GM18502 (cell line): Measurements from ENCODE around the gene TBC1D3.
"Not testable (repeated sequence)": the region's sequence is repeated elsewhere in the genome, so short reads cannot be mapped to it uniquely, and the experiment has no call there.

ENCODE experiments used
- ATAC-seq: cut with Tn5 transposase; IDR thresholded peaks from one replicate; pipeline ENCODE4 v1.9.1; 2021; ENCODE audit warnings: mild to moderate bottlenecking; ENCODE audit not compliant: unreplicated experiment, poor library complexity

Gene TBC1D3

GRCh38 chr17:38192455-38192854 is at the start of gene TBC1D3:
Gene TBC1D3 (minus strand): TSS chr17:38192555. CDS start chr17:38191029, 1,526 bp downstream.
- not testable (repeated sequence) for ATAC-seq

DNA sequence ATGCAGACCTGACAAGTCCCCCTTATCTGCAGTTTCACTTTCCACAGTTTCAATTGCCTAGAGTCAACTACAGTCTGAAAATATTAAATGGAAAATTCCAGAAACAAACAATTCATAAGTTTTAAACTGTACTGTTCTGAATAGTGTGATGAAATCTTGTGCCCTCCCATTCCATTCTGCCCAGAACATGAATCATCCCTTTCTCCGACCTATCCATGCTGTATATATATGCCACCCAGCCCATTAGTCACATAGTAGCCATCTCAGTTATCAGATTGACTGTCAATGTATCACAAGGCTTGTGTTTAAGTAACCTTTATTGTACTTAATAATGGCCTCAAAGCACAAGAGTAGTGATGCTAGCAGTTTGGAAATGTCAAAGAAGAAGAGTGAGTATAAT is 40.4 kb upstream of the TBC1D3 start:
- ATAC-seq, result not testable (repeated sequence)

DNA sequence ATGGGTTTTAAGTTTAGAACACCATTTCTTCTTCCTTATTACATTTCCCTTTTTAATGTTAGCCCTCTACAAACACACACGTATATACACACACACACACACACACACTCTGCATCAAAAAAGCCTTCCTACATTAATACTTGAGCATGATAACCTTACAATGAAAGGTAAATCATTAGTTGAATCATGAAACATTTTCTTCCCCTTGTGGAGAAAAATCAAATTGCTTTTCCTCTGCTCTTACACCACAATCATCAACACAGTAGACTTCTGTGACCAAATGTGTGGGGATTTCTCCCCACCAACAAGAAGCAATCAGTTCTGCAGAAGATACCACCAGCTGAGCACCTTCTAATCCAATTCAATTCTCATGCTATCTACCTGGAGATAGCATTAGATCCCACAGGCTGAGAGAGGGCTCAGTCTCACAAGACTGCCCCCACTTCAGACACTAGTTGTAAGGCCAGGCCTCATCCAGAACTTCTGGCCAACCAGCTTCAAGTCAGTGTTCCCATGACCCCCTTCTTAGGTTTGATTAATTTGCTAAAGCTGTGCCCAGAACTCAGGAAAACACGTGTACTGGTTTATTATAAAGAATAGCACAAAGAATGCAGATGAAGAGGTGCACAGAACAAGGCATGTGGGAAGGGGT is 33.6 kb upstream of the TBC1D3 start:
- ATAC-seq, result not testable (repeated sequence)

GRCh38 chr17:38220867-38221266 is 28.5 kb upstream of the TBC1D3 start:
- not testable (repeated sequence) for ATAC-seq

GRCh38 chr17:38200271-38200670 is 7.9 kb upstream of the TBC1D3 start:
- not testable (repeated sequence) for ATAC-seq

DNA sequence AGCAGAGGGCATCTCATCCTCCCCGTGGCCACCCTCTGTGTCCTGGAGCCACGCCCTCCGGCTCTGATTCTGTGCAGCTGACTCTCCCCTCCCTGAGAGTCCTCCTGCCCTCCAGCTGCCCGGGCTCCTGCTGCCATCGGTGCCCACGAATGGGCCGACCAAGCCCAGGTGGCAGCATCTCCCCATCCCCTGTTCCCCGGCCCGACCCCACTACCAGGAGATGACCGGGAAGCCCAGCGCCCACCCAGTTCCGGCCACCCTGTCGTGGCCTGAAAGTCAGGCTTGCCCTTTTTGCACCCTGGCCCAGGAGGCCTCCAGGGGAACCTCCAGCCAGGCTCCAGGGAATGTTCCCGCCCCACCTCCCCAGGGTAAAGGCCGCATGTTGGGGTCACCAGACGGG is 57.5 kb downstream of the TBC1D3 start:
- not testable (repeated sequence) for ATAC-seq
